SU-DHL-6 (cell line): ENCODE results near the gene TNFRSF21.

ENCODE experiments used
- CTCF ChIP-seq: fragments of 200-600 bp; sonication (generic); IDR thresholded peaks from one replicate; pipeline ENCODE4 v1.5.1; 2017; ENCODE audit warnings: antibody characterized with exemption, mild to moderate bottlenecking, low read length, moderate library complexity; ENCODE audit not compliant: insufficient read depth, poor library complexity, severe bottlenecking
- EZH2phosphoT487 ChIP-seq: fragments of 200-600 bp; sonication (generic), shearing (Covaris generic); conservative IDR thresholded peaks from 2 replicates; pipeline ENCODE4 v1.6.1; 2018; ENCODE audit warnings: mild to moderate bottlenecking, antibody characterized with exemption, low read length, moderate library complexity, mixed read lengths

- no peak for TF ChIP-seq CTCF
- TF ChIP-seq EZH2phosphoT487 = no peak
Observed at GRCh38 chr6:47334334-47334733, 24.6 kb upstream of the TNFRSF21 start.
